GM23248 (cell line): ENCODE data around the gene PCCA.

Experiments
- EZH2 ChIP-seq: fragments of 200-600 bp; sonication (generic); IDR thresholded peaks from 2 replicates; pipeline ENCODE4 v1.6.1; 2018; ENCODE audit warnings: antibody characterized with exemption, mild to moderate bottlenecking; ENCODE audit not compliant: insufficient read depth, poor library complexity, severe bottlenecking
- EZH2phosphoT487 ChIP-seq: fragments of 200-600 bp; sonication (generic); IDR thresholded peaks from 2 replicates; pipeline ENCODE4 v1.6.1; 2018; ENCODE audit warnings: antibody characterized with exemption, moderate library complexity, mild to moderate bottlenecking, low read depth; ENCODE audit not compliant: insufficient read depth

GRCh38 chr13:100088644-100089464 is at the start of gene PCCA:
- no peak for TF ChIP-seq EZH2phosphoT487
- TF ChIP-seq EZH2, result no peak
